GM18867 (cell line): ENCODE data around the gene STRAP.

Experiments used
- ATAC-seq: cut with Tn5 transposase; IDR thresholded peaks from one replicate; pipeline ENCODE4 v1.9.1; 2021; ENCODE audit warnings: mild to moderate bottlenecking, moderate library complexity; ENCODE audit not compliant: unreplicated experiment

STRAP gene, protein sequence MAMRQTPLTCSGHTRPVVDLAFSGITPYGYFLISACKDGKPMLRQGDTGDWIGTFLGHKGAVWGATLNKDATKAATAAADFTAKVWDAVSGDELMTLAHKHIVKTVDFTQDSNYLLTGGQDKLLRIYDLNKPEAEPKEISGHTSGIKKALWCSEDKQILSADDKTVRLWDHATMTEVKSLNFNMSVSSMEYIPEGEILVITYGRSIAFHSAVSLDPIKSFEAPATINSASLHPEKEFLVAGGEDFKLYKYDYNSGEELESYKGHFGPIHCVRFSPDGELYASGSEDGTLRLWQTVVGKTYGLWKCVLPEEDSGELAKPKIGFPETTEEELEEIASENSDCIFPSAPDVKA

DNA sequence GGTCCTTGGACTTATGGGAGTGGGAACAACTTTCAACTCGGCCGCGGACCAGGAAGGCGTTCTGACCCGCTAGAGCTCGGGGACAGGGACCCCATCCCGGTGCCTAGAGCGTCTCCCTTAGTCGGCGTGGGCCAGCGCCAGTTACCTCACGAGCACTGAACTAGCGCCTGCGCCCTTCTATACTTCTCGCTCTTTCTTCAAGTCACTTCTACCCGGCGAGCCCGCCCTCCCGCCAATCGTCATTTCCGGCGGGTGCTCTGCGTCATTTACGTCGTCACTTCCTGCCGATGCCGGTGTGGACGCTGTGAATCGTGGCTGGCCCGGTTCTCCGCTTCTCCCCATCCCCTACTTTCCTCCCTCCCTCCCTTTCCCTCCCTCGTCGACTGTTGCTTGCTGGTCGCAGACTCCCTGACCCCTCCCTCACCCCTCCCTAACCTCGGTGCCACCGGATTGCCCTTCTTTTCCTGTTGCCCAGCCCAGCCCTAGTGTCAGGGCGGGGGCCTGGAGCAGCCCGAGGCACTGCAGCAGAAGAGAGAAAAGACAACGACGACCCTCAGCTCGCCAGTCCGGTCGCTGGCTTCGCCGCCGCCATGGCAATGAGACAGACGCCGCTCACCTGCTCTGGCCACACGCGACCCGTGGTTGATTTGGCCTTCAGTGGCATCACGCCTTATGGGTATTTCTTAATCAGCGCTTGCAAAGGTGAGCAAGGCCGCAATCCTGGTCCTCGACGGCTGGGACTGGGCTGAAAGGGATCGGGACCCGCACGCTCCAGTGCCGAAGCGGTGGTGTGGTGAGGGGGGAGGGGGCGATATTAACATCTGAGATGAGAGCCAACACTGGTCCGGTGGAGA is at the start of gene STRAP:
Gene STRAP, plus strand, starts transcription at position 270 of the 854 bp plus-strand sequence. Its CDS starts 321 bp downstream, at position 591.
- ATAC-seq, result peak; percentile 95

DNA sequence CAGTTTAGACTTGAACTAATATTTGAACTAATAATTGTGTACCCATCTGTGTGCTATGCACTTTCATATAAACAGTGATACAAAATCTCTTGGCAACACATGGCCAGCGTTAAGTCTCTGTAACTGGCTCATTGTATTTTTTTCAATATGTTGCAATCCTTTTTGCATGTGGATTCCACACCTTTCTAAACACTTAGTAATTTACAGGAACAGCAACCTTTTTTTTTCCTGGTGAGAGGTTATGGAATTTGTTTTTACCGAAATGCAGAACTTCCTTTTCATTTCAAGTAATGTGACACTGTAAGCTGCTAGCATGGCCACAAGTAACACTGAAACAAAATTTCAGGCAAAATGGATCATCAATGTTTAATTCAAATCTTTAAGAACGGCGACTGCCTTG is 47.6 kb upstream of the STRAP start:
- ATAC-seq, result no peak

DNA sequence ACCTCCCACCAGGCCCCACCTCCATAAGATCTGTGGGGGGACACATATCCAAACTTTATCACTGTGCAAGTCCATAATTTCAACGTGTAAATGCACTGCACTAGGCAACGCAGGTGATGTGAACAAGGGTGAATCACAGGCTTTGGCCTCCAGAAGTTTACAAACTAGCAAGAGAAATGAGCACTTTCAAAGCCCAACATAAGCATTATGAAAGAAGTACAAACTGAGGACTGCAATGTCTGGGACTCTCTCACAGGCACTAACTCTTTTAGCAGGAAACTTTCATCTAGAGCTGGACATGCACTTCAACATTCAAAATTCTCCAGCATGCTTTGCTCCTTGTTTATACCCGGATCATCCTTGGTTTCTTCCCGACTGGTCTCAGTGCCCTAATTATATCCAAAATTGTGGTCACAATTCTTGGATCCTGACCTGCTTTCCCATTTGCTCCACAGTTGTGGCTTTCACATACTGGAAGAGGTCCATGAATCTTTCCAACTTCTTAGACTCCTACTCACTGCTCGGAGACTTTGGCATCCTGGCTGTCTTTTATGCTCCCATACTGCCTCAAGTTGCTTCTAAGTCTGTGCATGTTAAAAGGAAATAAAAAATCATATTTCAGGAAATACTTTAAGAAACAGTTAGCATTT is 44.9 kb upstream of the STRAP start:
- ATAC-seq, result no peak

DNA sequence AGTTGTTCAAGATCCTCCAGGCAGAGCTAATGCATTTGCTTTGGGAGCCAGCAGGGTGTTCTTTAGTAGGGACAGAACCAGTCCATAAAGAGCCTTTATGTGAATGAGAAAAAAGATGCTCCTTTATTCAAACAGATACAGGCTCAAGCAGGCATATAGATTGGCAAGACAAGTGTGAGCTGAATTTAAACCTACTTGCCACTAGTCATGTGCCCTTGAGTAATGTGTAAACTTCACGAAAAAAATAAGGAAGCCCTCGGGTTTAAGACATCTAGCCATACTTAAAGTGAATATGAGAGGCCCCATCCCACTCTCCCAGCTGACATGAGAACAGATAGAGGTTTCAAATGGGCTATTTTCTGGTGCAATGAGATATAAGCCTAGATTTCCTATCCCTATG is 43.1 kb upstream of the STRAP start:
- ATAC-seq, result no peak

DNA sequence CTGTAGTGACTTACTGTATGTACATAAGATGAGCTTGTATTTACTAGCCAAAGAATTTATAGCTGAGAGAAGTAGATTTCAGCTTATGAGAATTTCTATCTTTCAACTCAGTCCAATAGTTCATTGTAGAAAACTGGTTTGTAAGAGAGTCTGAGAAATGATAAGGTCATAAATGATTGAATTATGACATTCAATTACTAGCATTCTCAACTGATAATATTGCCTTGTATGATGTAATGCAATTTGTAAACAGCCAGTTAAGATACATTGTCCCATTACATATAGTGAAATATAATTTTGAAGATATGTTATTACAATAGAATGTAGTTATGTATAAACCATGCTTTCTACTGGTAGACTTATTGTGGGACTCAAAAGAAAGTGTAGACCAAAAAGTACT is 42.5 kb upstream of the STRAP start:
- no peak for ATAC-seq

DNA sequence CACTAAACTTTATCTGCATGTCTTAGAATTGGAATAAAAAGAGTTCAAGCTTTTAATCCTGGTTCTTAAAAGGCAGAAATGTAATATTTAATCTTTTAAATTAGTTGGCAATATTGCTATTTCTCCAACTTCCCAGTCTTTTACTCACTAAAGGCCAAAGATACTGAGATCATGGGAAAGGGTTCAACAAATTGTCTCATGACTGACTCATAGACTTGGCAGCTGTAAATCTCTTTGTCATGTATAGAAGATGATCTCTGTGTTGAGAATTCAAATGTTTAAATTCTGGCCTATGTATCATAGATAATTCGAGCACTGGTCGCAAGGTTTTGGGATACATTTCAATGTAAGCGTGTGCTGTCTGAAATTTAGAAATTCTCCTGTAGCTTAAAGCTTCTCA is 40.1 kb upstream of the STRAP start:
- no peak for ATAC-seq

DNA sequence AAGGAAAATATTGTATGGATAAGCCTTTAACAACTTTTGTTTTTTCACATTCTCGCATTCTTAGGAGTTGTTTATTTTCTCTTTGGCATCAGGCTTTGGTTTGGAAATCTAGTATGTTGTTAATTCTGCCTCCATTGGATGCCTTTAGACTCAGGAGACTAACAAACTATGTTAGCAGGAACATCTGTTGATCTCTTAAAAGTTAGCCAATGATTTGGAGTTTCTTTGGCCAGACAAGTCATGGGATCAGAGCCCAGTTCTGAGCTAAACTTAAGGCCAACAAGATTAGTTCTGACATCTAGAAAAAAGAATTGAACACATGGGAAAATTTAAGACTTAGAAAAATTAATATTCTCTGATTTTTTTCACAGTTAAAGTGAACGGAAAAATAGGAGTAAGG is 35.3 kb upstream of the STRAP start:
- ATAC-seq, result no peak

DNA sequence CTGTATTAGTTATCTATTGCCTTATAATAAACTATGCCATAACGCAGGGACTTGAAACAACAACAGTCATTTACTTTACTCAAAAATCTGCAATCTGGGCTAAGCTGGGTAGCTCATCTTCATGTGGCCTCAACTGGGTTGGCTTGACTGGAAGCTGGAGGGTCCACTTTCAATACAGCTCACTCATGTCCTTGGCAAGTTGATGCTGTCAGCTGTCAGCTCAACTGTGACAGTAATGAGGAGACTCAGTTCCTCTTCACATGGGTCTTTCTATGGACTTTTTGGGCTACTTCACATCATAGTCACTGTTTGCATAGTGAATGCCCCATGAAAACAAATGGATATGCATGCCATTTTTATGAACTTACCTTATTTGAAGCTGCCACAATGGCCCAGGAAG is 33.6 kb upstream of the STRAP start:
- no peak for ATAC-seq

DNA sequence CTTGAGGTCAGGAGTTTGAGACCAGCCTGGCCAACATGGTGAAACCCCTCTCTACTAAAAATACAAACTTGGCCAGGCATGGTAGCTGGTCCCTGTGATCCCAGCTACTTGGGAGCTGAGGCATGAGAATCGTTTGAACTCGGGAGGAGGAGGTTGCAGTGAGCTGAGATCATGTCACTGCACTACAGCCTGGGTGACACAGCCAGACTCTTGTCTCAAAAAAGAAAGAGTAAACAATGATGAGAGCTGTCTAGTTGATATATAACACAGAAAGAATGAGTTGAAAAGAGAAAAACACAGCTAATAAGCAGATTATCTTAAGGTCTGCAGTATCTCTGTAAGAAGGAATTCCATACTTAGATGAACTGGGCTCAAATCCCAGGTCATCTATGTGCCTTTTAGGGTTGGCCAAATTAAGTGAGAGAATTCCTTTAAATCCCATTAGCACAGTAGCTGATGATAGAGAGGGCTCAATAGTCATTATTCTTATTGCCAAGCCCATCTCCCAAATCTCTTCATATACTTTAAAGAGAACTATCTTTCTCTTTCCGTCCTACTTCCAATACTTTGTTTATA is 31.1 kb upstream of the STRAP start:
- ATAC-seq, result no peak

DNA sequence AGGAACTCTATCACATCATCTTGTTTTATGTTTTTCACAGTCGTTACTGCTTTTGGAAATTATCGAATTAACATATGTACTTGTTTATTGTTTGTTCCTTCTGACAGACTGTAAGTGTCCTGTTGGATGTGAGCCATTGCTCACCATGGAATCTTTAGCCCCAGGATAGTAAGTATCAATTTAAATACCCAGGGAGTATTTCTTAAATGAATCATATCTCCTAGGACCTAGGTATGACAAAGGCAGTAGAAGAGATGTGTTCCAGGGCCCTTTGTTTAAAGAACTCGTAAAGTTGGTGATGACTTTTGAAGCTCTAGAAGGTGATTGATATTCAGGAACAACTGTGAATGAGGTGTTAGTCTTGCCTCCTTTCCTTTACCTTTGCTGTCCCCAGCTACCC is 30.3 kb upstream of the STRAP start:
- ATAC-seq, result no peak

DNA sequence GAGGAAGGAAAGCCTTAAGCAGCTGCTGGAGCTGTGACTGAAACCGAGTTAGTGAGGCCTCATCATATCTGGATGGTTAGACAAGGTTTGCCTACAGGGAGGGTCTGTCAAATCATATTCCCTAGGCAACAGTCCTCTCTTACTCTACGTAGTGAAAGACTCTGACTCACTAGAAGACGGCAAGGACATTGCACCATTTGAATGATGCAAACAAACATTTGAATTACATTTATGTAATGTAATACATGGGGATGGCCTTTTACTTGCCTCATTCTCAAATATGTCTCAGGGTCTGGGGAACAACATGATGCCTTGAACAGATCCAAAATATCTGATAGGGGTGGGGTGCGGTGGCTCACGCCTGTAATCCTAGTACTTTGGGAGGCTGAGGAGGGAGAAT is 29.8 kb upstream of the STRAP start:
- ATAC-seq, result no peak

DNA sequence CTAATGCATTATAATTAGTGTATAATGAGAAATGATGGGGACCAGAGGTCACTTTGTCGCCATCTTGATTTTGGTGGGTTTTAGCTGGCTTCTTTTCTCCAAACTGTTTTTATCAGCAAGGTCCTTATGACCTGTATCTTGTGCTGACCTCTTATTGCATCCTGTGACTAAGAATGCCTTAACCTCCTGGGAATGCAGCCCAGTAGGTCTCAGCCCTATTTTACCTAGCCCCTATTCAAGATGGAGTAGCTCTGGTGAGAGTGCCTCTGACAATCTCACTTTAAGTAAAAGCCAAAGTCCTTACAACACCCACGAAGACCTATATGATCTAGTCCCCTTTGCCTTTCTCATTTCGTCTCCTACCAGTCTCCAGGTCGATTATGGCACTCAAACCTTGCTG is 28.3 kb upstream of the STRAP start:
- ATAC-seq, result no peak

DNA sequence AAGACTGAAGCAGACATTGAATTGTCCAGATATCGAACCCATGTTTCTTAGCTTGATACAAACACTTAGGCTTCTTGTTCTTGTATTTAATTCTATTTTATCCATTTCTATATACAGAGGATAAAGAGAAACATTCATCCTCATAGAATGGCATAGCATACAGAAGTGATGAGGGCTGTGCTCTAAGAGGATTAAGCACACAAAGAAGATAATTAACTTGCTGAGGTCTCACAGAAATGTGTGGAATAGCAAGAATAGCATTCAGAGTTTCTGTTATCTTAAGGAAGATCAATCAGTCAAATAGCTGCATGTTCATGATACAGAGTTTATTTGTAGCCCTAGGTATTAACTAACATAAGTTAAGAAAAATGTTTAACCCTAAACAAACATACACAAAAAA is 27.3 kb upstream of the STRAP start:
- no peak for ATAC-seq

DNA sequence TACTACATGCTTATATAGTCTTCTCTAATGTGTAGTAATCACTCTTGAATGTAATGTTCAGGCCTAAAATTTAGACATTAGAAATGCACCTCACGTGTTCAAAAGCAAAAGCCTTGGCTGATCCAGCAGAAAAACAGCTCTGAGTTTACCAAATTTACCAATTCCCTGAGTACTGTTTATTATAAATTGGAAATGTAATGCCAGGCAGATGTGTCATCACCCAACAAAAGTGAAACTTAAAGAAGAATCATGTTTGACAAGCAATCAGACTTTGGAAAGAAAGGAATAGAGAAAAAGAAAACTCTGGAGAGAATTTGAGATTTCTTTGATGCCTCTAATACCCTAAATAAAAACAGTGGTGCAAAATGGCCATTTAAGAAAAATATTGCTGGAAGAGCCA is 26.5 kb upstream of the STRAP start:
- ATAC-seq, result no peak

DNA sequence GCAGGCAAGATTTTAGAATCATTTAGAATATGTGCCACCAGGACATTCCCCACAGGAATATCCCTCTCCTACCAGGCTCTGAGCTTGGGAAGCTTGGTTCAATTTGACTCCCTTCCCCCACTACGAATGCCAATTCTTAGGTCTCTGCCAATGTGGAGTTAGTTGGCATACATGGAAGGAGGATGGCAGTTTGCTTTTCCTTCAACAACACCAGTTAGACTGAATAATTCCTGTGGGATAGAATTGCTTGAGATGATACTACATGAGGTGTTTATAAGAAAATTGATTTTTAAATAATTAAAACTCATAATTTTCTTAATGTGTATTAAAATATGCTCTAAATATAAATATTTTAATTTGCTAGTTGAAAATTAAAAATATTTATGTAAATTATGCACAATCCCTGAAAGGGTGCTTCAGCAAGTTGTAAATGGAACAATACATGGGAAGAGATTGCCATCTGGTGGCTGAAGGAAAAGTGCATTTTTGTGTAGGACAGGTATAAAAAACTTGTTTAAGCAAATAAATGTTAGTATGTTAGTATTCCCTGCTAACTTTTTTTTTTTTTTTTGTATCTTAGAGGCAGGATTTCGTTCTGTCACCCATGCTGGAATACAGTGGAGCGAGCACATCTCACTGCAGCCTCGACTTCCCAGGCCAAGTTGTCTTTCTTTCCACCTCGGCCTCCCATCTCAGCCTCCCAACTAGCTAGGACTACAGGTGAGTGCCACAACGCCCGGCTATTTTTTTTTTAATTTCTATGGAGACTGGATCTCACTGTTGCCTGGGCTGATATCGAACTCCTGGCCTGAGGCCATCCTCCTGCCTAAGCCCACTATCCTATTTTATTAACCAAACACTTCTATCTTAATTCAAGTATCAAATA is 25.8 kb upstream of the STRAP start:
- peak; percentile 56 for ATAC-seq

DNA sequence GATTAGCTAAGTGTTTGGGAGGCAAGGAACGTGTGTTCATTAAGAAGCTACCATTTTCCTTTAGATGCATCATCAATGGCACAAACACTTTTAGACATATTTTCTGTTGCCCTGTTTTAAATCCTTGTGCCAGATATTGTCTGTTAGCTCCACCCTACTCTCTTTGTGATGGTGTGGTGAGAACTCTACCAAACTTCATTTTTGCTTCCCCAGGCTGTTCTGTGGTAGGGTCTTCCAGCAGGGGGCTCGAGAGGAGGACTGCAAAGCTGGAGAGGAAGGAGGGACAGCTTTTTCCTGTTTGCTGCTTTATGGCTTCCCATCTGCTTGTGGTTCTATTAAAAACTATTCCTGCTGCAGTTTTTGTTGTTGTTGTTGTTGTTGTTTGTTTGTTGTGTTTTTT is 23.8 kb upstream of the STRAP start:
- no peak for ATAC-seq

DNA sequence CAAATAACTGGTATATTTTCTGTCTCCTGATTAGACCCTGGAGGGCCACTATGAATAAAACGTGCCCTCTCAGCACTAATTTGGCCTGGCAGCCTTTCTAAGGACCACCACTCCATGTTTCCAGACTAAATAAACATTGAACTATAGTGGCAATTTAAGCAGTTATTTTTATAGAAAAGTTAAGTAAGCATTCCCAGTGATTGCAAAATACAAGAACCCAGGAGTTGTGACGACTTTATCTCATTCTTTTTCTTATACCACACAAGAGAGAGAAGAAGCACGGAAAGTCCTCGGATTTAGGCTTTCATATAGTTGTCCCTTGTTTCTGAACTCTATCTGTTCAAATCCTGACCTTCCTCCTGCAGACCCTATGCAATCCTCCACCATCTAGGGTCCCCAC is 23.1 kb upstream of the STRAP start:
- ATAC-seq, result no peak

DNA sequence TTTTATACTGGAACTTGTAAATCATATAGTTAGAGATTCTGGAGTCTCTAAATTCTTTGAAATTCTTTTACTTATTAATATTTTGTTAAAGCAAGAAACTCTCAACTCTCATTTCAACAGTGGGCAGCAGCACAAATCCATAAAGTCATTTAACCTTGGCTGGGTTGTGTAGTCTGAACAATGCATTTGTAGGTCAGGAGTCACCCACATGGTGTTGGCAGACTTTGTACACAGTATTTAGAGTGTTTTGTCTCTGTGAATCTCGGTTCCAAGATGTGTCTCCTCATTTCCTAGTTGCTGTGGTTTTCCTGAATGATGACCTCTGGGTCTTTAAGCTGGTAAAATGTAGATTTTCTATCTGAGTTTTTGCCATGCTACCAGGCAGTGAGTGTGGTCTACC is 20.8 kb upstream of the STRAP start:
- ATAC-seq, result no peak

DNA sequence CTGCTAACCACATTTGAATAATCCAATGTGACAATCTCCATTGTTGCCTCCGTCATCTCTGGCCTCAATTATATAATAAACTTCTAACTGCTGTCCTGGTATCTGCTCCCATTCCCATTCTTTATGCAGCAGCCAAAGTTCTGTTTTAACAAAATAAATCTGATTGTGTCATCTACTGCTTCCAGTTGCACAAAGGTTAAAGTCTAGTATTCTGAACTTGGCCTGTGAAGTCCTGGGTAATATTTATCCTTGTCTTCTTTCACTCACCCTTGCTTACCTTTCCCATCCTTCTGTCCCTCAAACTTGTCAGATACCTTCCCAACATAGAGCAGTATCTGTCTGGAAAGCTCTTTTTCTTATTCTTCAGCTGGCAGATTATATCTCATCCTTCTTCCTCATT is 19.3 kb upstream of the STRAP start:
- no peak for ATAC-seq

DNA sequence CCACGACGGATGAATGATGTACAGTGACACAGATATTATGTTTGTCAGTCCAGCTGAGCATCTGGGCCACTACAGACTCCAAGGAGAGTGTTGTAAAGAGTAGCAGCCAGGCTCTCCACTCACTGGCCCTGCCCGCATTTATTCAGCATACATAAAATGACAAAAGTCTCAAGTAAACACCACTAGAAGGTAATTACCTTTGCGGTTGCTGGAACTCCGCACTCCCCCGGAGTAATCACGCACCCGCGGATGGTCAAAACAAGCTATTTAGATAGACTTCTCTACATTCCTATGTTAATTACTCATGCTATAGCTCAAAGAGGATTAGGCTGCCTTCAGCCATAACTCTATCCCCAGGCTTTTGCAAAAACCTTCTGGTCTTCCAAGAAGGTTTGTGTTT is 18.8 kb upstream of the STRAP start:
- ATAC-seq, result no peak

DNA sequence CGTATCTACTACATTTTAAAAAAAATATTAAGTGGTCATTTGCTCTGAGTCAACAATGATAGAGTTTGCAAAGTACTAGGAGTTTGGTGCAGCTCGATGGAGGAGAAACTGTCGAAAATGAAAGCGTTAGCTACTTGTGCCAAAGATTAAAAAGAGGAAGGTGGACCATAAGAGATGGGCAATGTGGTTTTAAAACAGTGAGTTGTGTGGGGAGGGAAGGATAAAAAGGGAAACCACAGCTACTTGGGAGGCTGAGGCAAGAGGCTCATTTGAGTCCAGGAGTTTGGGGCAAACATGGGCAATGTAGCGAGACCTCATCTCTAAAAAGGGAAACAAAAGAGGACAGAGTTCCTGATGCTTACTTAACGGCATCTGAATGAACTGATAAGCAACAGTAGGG is 18.2 kb upstream of the STRAP start:
- peak; percentile 95 for ATAC-seq
